Measurements from ENCODE around the gene PSMF1.

- TF ChIP-seq CTCF (IDR thresholded peaks at IDR 0.05): no peak
- no peak for TF ChIP-seq POLR2A (IDR thresholded peaks at IDR 0.05)
Observed at GRCh38 chr20:1087311-1087905, 31.0 kb upstream of the PSMF1 start.
